Measurements from ENCODE around the gene GOLM1. TPM values are rescaled to one million over a fixed set of nuclear protein-coding genes. Genes with fewer than 3 reads are reported as not detected.

Gene GOLM1
- total RNA-seq, 1 donor from 2014 or later, result 149 TPM

DNA sequence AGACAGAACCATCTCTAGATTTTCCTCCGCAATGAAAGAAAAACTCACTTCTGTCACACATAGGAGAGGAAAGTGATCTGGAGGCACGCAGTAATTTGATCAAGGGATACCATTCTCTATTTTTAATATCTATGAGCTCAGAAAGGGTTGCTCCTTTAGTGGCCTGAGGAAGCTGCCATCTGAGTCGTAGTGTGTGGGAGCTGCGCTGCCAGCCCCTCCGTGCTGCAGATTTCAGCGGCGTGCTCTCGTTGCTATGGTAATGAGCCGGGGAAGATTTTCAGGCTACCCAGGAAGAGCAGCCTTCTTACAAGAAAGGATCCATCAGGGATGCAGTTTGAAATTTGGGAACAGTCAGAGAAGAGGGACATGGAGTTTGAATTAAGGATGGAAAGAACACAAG is 17.1 kb upstream of the GOLM1 start:
- Mint-ChIP-seq H3K9me3 (no peaks in the 10 kb centered on the region), H3K36me3 (no peaks in the 10 kb centered on the region), H3K27me3 (peaks cover 5% of the 10 kb centered on the region), H3K4me1 (ENCODE audit: unreplicated experiment) (peaks cover 5% of the 10 kb centered on the region), H3K4me3 (no peak overlapping the region), H3K27ac (no peak overlapping the region)
- no peak for DNase-seq (ENCODE audit: extremely low spot score, unreplicated experiment)
- TF ChIP-seq, protein P1, sequence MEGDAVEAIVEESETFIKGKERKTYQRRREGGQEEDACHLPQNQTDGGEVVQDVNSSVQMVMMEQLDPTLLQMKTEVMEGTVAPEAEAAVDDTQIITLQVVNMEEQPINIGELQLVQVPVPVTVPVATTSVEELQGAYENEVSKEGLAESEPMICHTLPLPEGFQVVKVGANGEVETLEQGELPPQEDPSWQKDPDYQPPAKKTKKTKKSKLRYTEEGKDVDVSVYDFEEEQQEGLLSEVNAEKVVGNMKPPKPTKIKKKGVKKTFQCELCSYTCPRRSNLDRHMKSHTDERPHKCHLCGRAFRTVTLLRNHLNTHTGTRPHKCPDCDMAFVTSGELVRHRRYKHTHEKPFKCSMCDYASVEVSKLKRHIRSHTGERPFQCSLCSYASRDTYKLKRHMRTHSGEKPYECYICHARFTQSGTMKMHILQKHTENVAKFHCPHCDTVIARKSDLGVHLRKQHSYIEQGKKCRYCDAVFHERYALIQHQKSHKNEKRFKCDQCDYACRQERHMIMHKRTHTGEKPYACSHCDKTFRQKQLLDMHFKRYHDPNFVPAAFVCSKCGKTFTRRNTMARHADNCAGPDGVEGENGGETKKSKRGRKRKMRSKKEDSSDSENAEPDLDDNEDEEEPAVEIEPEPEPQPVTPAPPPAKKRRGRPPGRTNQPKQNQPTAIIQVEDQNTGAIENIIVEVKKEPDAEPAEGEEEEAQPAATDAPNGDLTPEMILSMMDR (conservative IDR thresholded peaks at IDR 0.05), result no peak

DNA sequence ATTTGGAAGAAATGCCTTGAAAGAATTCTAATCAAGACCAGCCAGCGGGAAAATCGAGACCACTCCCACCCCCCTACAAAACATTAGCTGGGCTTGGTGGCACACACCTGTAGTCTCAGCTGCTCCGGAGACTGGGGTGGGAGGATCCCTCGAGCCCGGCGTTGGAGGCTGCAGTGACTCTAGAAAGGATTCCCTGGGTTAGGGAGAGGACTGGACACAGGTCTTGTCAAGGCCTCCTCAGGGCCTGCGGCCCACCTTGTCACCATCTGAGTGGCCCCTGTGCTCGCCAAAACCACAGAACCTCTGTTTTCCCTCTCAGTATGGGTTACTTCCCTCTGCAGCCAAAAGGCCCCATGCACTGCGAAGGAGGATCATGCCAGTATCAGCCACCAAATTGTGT is 16.5 kb upstream of the GOLM1 start:
- TF ChIP-seq, protein P1 (conservative IDR thresholded peaks at IDR 0.05), result no peak
- no peak overlapping the region for H3K27ac Mint-ChIP-seq
- H3K27me3 Mint-ChIP-seq, result peaks cover 5% of the 10 kb centered on the region
- peaks cover 5% of the 10 kb centered on the region for H3K4me1 Mint-ChIP-seq (ENCODE audit: unreplicated experiment)
- no peaks in the 10 kb centered on the region for H3K36me3 Mint-ChIP-seq
- H3K9me3 Mint-ChIP-seq, result no peaks in the 10 kb centered on the region
- DNase-seq (ENCODE audit: extremely low spot score, unreplicated experiment), result no peak
- H3K4me3 Mint-ChIP-seq, result no peak overlapping the region

DNA sequence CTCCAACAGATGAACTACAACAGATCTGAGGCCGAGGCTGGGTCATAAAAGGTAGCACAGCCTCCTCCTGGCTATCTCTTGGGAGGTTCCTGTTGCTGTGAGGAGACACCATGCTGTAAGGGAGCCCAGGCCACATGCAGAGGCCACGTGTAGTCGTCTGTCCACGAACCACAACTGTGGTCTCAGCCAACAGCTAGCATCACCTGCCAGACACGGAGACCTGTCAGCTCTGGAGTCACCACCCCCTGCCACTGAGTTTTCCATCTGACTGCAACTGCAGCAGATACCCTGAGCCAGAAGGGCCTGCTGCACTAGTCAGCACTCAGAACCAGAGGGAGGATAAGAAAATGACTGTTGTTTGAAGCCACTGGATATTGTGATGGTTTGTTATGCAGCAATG is 12.7 kb upstream of the GOLM1 start:
- Mint-ChIP-seq H3K36me3 (no peaks in the 10 kb centered on the region), H3K27me3 (peaks cover 6% of the 10 kb centered on the region), H3K27ac (no peak overlapping the region), H3K4me3 (no peak overlapping the region), H3K4me1 (ENCODE audit: unreplicated experiment) (peaks cover 5% of the 10 kb centered on the region), H3K9me3 (no peaks in the 10 kb centered on the region)
- no peak for DNase-seq (ENCODE audit: extremely low spot score, unreplicated experiment)
- TF ChIP-seq, protein P1 (conservative IDR thresholded peaks at IDR 0.05), result no peak

DNA sequence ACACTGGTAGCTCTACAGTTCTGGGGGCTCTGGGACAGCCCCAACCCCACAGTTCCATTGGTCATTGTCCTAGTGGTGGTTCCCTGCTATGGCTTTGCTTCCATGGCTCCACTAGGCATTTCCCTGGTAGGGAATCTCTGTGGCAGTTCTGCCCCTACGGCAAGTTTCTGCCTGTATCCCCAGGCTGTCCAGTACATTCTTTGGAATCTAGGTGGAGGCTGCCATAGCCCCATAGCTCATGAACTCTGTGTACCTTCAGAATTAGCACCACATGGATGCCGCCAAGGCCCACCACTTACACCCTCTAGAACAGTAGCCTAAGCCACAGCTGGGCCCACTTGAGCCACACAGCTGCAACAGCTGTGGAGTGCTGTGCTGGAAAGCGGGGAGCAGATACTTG is 3.3 kb upstream of the GOLM1 start:
- TF ChIP-seq, protein P1 (conservative IDR thresholded peaks at IDR 0.05), result no peak
- Mint-ChIP-seq H3K4me1 (ENCODE audit: unreplicated experiment) (peaks cover 5% of the 10 kb centered on the region), H3K27ac (no peak overlapping the region), H3K9me3 (no peaks in the 10 kb centered on the region), H3K36me3 (no peaks in the 10 kb centered on the region), H3K27me3 (peaks cover 3% of the 10 kb centered on the region), H3K4me3 (no peak overlapping the region)
- DNase-seq (ENCODE audit: extremely low spot score, unreplicated experiment), result no peak

DNA sequence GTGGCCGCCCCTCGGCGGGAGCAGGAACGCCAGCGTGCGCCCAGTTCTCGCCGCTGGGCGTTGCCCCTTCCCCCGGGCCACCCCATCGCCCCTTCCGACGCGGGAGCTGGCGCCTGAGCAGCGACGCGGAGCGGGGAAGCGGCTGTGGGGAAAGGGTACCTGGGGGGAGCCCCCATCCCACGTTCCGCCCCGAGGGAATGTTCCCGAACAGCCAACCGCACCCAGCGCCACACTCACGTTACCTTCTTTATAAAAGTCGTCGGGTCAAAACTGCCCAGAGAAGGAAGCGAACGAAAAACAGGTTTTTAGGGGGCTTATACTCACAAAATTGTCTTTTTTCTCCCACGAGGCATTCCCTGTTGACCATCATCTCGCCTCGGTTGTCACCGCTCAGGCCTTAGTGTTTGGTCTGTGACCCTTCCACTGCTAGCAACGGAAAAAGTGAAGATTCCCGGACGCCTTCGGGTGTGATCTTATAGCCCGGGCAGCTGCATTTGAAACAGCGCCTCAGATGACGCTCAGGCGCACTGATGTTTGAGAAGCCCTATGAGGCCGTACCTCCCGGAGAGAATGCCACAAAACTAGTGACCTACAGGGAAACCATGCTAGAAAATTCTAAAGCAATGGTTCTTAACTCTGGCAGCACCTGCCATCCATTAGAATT is 475 bp upstream of the GOLM1 start:
- H3K9me3 Mint-ChIP-seq, result no peaks in the 10 kb centered on the region
- no peaks in the 10 kb centered on the region for H3K27me3 Mint-ChIP-seq
- no peak for DNase-seq (ENCODE audit: extremely low spot score, unreplicated experiment)
- H3K4me1 Mint-ChIP-seq (ENCODE audit: unreplicated experiment), result peaks cover 27% of the 10 kb centered on the region
- peak overlapping the region; percentile 95 for H3K27ac Mint-ChIP-seq
- H3K36me3 Mint-ChIP-seq, result no peaks in the 10 kb centered on the region
- TF ChIP-seq, protein P1 (conservative IDR thresholded peaks at IDR 0.05), result peak; percentile 24
- H3K4me3 Mint-ChIP-seq, result peak overlapping the region; percentile 91
